Duodenal mucosa (tissue), 2 donors: ENCODE measurements around the gene MKRN3.

ENCODE experiments used
- H3K27ac ChIP-seq: one replicate; pipeline ENCODE4 v1.7.0; 2013; ENCODE audit warnings: low read depth, low read length
- H3K27me3 ChIP-seq, 2 donors: one replicate each; pipeline ENCODE4 v1.7.0; 2013; ENCODE audit warnings: low read length in 2 of 2, control low read depth in 1 of 2; ENCODE audit not compliant: insufficient read depth in 2 of 2, control insufficient read depth in 1 of 2
- H3K36me3 ChIP-seq, 2 donors: one replicate each; pipeline ENCODE4 v1.7.0; 2013; ENCODE audit warnings: low read length in 2 of 2, control low read depth in 1 of 2; ENCODE audit not compliant: insufficient read depth in 2 of 2, control insufficient read depth in 1 of 2
- H3K4me1 ChIP-seq, 2 donors: one replicate each; pipeline ENCODE4 v1.7.0; 2013; ENCODE audit warnings: low read length in 2 of 2, control low read depth in 1 of 2; ENCODE audit not compliant: insufficient read depth in 2 of 2, control insufficient read depth in 1 of 2
- H3K4me3 ChIP-seq, 2 donors: one replicate each; pipeline ENCODE4 v1.7.0; 2013; ENCODE audit warnings: low read length in 2 of 2, low read depth in 1 of 2
- H3K9ac ChIP-seq, 2 donors: one replicate each; pipeline ENCODE4 v1.7.0; 2013; ENCODE audit warnings: low read length in 2 of 2, low read depth in 1 of 2
- H3K9me3 ChIP-seq, 2 donors: one replicate each; pipeline ENCODE4 v1.7.0; 2013; ENCODE audit warnings: low read length in 2 of 2, control low read depth in 1 of 2; ENCODE audit not compliant: control insufficient read depth in 1 of 2

MKRN3 gene

GRCh38 chr15:23548071-23548470, 17.4 kb upstream of the MKRN3 start:
- Histone ChIP-seq H3K9me3 (peaks cover 3 to 5% of the 10 kb centered on the region in 2 donors), H3K9ac (no peak overlapping the region), H3K36me3 (no peaks in the 10 kb centered on the region), H3K27me3 (no peaks in the 10 kb centered on the region), H3K4me3 (no peak overlapping the region), H3K4me1 (no peaks in the 10 kb centered on the region), H3K27ac (no peak overlapping the region)

- no peaks in the 10 kb centered on the region for H3K4me1 ChIP-seq
- H3K9me3 ChIP-seq: peaks cover 0 to 3% of the 10 kb centered on the region in 2 donors
- no peak overlapping the region for H3K27ac ChIP-seq
- H3K36me3 ChIP-seq: no peaks in the 10 kb centered on the region
- H3K27me3 ChIP-seq: peaks cover 0 to 4% of the 10 kb centered on the region in 2 donors
- H3K9ac ChIP-seq: no peak overlapping the region
- H3K4me3 ChIP-seq: no peak overlapping the region
Measured at GRCh38 chr15:23561914-23562313, 3.6 kb upstream of the MKRN3 start.

- Histone ChIP-seq H3K27me3 (peaks cover 0 to 4% of the 10 kb centered on the region in 2 donors), H3K9me3 (peaks cover 0 to 3% of the 10 kb centered on the region in 2 donors), H3K27ac (no peak overlapping the region), H3K9ac (no peak overlapping the region), H3K36me3 (no peaks in the 10 kb centered on the region), H3K4me3 (no peak overlapping the region), H3K4me1 (no peaks in the 10 kb centered on the region)
Measured at GRCh38 chr15:23564821-23565394, 566 bp upstream of the MKRN3 start.

- H3K4me3 ChIP-seq: no peak overlapping the region
- peaks cover 0 to 3% of the 10 kb centered on the region in 2 donors for H3K9me3 ChIP-seq
- H3K27me3 ChIP-seq: peaks cover 0 to 4% of the 10 kb centered on the region in 2 donors
- no peaks in the 10 kb centered on the region for H3K4me1 ChIP-seq
- no peak overlapping the region for H3K9ac ChIP-seq
- no peaks in the 10 kb centered on the region for H3K36me3 ChIP-seq
- no peak overlapping the region for H3K27ac ChIP-seq
Measured at GRCh38 chr15:23566071-23566554, 639 bp downstream of the MKRN3 start.

- H3K27me3 ChIP-seq: peaks cover 0 to 4% of the 10 kb centered on the region in 2 donors
- no peak overlapping the region for H3K27ac ChIP-seq
- no peak overlapping the region for H3K4me3 ChIP-seq
- H3K9ac ChIP-seq: no peak overlapping the region
- peaks cover 0 to 3% of the 10 kb centered on the region in 2 donors for H3K9me3 ChIP-seq
- no peaks in the 10 kb centered on the region for H3K4me1 ChIP-seq
- no peaks in the 10 kb centered on the region for H3K36me3 ChIP-seq
Measured at GRCh38 chr15:23566651-23567050, 1.2 kb downstream of the MKRN3 start.

GRCh38 chr15:23567921-23568320, 2.4 kb downstream of the MKRN3 start:
- H3K9me3 ChIP-seq: peaks cover 0 to 3% of the 10 kb centered on the region in 2 donors
- no peaks in the 10 kb centered on the region for H3K36me3 ChIP-seq
- no peaks in the 10 kb centered on the region for H3K27me3 ChIP-seq
- H3K4me3 ChIP-seq: no peak overlapping the region
- H3K9ac ChIP-seq: no peak overlapping the region
- no peak overlapping the region for H3K27ac ChIP-seq
- H3K4me1 ChIP-seq: no peaks in the 10 kb centered on the region

GRCh38 chr15:23569151-23569925, 3.9 kb downstream of the MKRN3 start:
- Histone ChIP-seq H3K27me3 (no peaks in the 10 kb centered on the region), H3K36me3 (no peaks in the 10 kb centered on the region), H3K9ac (no peak overlapping the region), H3K4me3 (no peak overlapping the region), H3K4me1 (no peaks in the 10 kb centered on the region), H3K9me3 (peaks cover 0 to 3% of the 10 kb centered on the region in 2 donors), H3K27ac (no peak overlapping the region)

GRCh38 chr15:23570486-23570885, 5.0 kb downstream of the MKRN3 start:
- H3K4me1 ChIP-seq: no peaks in the 10 kb centered on the region
- H3K27ac ChIP-seq: no peak overlapping the region
- no peak overlapping the region for H3K4me3 ChIP-seq
- H3K36me3 ChIP-seq: no peaks in the 10 kb centered on the region
- no peak overlapping the region for H3K9ac ChIP-seq
- H3K9me3 ChIP-seq: peaks cover 0 to under 1% of the 10 kb centered on the region in 2 donors
- no peaks in the 10 kb centered on the region for H3K27me3 ChIP-seq

- Histone ChIP-seq H3K9ac (no peak overlapping the region), H3K9me3 (no peaks in the 10 kb centered on the region), H3K4me1 (no peaks in the 10 kb centered on the region), H3K4me3 (no peak overlapping the region), H3K27ac (no peak overlapping the region), H3K27me3 (no peaks in the 10 kb centered on the region), H3K36me3 (no peaks in the 10 kb centered on the region)
Measured at GRCh38 chr15:23572844-23573243, 7.4 kb downstream of the MKRN3 start.

- no peaks in the 10 kb centered on the region for H3K9me3 ChIP-seq
- H3K27ac ChIP-seq: no peak overlapping the region
- H3K4me1 ChIP-seq: no peaks in the 10 kb centered on the region
- H3K9ac ChIP-seq: no peak overlapping the region
- no peaks in the 10 kb centered on the region for H3K27me3 ChIP-seq
- H3K36me3 ChIP-seq: no peaks in the 10 kb centered on the region
- H3K4me3 ChIP-seq: no peak overlapping the region
Measured at GRCh38 chr15:23574742-23575141, 9.3 kb downstream of the MKRN3 start.
